ENCODE data around the gene C11orf24.

DNA sequence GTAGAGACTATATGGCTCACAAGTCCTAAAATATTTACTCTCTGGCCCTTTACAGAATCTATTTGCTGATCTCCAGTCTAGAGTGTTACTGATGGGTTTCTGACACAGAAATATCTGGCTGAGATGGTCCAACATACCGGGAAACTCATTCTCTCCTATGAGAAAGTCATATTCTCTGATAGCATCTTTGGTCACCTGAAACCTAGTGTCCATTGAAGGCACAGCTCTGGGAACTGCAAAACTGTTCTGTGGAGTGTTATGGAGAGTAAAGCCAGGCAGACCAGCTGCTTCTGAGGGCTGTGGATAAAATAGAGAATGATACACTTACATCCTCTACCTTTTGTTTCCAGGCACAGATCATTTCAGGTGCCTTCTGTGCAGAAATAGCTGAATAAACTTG is 2.5 kb upstream of the C11orf24 start:
- TF ChIP-seq CTCF (tag by site-specific recombination; IDR thresholded peaks at IDR 0.05): no peak
- TF ChIP-seq, protein P1, sequence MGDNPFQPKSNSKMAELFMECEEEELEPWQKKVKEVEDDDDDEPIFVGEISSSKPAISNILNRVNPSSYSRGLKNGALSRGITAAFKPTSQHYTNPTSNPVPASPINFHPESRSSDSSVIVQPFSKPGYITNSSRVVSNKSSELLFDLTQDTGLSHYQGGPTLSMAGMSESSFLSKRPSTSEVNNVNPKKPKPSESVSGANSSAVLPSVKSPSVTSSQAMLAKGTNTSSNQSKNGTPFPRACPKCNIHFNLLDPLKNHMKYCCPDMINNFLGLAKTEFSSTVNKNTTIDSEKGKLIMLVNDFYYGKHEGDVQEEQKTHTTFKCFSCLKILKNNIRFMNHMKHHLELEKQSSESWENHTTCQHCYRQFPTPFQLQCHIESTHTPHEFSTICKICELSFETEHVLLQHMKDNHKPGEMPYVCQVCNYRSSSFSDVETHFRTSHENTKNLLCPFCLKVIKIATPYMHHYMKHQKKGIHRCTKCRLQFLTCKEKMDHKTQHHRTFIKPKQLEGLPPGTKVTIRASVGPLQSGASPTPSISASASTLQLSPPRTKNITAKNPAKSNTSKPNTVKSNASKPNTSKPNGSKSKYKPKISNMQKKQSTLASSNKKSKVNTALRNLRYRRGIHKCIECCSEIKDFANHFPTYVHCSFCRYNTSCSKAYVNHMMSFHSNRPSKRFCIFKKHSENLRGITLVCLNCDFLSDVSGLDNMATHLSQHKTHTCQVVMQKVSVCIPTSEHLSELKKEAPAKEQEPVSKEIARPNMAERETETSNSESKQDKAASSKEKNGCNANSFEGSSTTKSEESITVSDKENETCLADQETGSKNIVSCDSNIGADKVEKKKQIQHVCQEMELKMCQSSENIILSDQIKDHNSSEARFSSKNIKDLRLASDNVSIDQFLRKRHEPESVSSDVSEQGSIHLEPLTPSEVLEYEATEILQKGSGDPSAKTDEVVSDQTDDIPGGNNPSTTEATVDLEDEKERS (tag by site-specific recombination; IDR thresholded peaks at IDR 0.05): no peak
- no peak for TF ChIP-seq HOXA7 (CRISPR knock-in tag; IDR thresholded peaks at IDR 0.05; ENCODE audit: borderline replicate concordance)
- TF ChIP-seq, protein P2, sequence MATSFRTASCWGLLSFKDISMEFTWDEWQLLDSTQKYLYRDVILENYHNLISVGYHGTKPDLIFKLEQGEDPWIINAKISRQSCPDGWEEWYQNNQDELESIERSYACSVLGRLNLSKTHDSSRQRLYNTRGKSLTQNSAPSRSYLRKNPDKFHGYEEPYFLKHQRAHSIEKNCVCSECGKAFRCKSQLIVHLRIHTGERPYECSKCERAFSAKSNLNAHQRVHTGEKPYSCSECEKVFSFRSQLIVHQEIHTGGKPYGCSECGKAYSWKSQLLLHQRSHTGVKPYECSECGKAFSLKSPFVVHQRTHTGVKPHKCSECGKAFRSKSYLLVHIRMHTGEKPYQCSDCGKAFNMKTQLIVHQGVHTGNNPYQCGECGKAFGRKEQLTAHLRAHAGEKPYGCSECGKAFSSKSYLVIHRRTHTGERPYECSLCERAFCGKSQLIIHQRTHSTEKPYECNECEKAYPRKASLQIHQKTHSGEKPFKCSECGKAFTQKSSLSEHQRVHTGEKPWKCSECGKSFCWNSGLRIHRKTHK (tag by site-specific recombination; IDR thresholded peaks at IDR 0.05): no peak
- TF ChIP-seq, protein P3, sequence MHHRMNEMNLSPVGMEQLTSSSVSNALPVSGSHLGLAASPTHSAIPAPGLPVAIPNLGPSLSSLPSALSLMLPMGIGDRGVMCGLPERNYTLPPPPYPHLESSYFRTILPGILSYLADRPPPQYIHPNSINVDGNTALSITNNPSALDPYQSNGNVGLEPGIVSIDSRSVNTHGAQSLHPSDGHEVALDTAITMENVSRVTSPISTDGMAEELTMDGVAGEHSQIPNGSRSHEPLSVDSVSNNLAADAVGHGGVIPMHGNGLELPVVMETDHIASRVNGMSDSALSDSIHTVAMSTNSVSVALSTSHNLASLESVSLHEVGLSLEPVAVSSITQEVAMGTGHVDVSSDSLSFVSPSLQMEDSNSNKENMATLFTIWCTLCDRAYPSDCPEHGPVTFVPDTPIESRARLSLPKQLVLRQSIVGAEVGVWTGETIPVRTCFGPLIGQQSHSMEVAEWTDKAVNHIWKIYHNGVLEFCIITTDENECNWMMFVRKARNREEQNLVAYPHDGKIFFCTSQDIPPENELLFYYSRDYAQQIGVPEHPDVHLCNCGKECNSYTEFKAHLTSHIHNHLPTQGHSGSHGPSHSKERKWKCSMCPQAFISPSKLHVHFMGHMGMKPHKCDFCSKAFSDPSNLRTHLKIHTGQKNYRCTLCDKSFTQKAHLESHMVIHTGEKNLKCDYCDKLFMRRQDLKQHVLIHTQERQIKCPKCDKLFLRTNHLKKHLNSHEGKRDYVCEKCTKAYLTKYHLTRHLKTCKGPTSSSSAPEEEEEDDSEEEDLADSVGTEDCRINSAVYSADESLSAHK (tag by site-specific recombination; IDR thresholded peaks at IDR 0.05): no peak
- TF ChIP-seq ZNF785 (tag by site-specific recombination; IDR thresholded peaks at IDR 0.05): no peak
- TF ChIP-seq ZBTB44 (tag by site-specific recombination; IDR thresholded peaks at IDR 0.05): no peak
- TF ChIP-seq, protein P4, sequence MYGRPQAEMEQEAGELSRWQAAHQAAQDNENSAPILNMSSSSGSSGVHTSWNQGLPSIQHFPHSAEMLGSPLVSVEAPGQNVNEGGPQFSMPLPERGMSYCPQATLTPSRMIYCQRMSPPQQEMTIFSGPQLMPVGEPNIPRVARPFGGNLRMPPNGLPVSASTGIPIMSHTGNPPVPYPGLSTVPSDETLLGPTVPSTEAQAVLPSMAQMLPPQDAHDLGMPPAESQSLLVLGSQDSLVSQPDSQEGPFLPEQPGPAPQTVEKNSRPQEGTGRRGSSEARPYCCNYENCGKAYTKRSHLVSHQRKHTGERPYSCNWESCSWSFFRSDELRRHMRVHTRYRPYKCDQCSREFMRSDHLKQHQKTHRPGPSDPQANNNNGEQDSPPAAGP (tag by site-specific recombination; IDR thresholded peaks at IDR 0.05): no peak
- TF ChIP-seq MYNN (tag by site-specific recombination; IDR thresholded peaks at IDR 0.05; ENCODE audit: borderline replicate concordance): no peak
- no peak for TF ChIP-seq ZNF585B (tag by site-specific recombination; IDR thresholded peaks at IDR 0.05)
- TF ChIP-seq ZNF776 (tag by site-specific recombination; IDR thresholded peaks at IDR 0.05; ENCODE audit: borderline replicate concordance): no peak
- no peak for TF ChIP-seq ZBTB7A (tag by site-specific recombination; IDR thresholded peaks at IDR 0.05; ENCODE audit: low read depth)
- TF ChIP-seq ZNF555 (tag by site-specific recombination; conservative IDR thresholded peaks at IDR 0.05): no peak

Measured in HEK293 (cell line).